RWPE1 (cell line): ENCODE data around the gene ARVCF.

ENCODE experiments used
- CTCF ChIA-PET: fragments of 350-600 bp; sonication (Branson Sonifier 250); formaldehyde crosslinking; extraction: SDS; loops from one replicate; lab custom pipeline; 2021; lab: Yijun Ruan, JAX
- POLR2A ChIA-PET: fragments of 400-600 bp; formaldehyde crosslinking; extraction: SDS; loops from one replicate; lab custom pipeline; 2020; ENCODE audit warnings: antibody characterized with exemption; ENCODE audit not compliant: low non-redundant PET; lab: Yijun Ruan, JAX
- DNase-seq: peaks from one replicate; pipeline ENCODE4 v3.0.0; 2012; ENCODE audit warnings: low spot score
- H3K27ac ChIP-seq: fragments of 450-650 bp; 2 replicates; pipeline ENCODE4 v1.5.1; 2017
- TF ChIP-seq, protein P1 (sequence below): fragments of 450-650 bp; conservative IDR thresholded peaks from 2 replicates; pipeline ENCODE4 v1.5.1; 2017; ENCODE audit warnings: low read depth, mild to moderate bottlenecking

The ARVCF gene

DNA sequence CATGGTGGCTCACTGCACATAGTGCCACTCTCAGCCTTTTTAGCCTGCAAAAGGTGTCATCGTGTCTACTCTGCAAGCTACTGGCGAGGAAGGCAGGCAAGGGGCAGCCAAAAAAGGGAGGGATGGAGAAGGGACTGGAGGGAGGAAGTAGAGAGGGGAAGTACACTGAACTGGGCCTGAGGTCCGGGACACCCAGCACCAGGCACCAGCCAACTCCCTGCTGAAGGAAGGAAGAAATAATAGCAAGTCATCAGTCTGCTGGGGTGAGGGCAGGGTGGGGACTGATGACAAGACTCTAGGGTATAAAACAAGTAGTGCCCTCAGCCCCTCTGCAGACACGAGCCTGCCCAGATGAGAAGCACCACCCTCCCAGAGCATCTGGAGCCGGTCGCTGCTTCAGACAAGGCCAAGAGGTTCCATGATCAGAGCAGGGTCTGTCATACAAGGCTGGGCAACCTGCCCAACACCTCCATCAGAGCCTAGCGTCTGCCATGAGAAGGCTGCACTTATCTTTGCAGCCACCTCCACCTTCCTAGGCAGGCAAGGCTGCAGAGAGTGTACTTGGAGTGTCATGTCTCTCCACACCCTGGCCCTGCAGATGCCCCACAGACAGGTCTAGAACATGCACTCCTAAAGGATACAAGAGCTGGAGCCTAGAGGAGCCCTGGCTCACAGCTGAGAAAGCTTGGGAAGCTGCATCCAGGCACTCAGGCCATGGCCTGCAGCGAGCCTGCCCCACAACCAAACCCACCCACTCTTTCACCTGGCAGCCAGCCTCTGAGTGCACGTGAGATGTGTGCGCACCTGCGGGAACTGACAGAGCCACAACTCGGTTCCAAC, 84.0 kb downstream of the ARVCF start:
- peak overlapping the region; percentile 25 for H3K27ac ChIP-seq
- TF ChIP-seq, protein P1, sequence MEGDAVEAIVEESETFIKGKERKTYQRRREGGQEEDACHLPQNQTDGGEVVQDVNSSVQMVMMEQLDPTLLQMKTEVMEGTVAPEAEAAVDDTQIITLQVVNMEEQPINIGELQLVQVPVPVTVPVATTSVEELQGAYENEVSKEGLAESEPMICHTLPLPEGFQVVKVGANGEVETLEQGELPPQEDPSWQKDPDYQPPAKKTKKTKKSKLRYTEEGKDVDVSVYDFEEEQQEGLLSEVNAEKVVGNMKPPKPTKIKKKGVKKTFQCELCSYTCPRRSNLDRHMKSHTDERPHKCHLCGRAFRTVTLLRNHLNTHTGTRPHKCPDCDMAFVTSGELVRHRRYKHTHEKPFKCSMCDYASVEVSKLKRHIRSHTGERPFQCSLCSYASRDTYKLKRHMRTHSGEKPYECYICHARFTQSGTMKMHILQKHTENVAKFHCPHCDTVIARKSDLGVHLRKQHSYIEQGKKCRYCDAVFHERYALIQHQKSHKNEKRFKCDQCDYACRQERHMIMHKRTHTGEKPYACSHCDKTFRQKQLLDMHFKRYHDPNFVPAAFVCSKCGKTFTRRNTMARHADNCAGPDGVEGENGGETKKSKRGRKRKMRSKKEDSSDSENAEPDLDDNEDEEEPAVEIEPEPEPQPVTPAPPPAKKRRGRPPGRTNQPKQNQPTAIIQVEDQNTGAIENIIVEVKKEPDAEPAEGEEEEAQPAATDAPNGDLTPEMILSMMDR, result no peak
- CTCF ChIA-PET, result interaction anchor here (0.6 kb wide), 1 partner anchor 149 kb away, joined by 7 read pairs; no protein-coding TSS in a partner anchor
- POLR2A ChIA-PET, result no interaction called here
- DNase-seq, result no peak

DNA sequence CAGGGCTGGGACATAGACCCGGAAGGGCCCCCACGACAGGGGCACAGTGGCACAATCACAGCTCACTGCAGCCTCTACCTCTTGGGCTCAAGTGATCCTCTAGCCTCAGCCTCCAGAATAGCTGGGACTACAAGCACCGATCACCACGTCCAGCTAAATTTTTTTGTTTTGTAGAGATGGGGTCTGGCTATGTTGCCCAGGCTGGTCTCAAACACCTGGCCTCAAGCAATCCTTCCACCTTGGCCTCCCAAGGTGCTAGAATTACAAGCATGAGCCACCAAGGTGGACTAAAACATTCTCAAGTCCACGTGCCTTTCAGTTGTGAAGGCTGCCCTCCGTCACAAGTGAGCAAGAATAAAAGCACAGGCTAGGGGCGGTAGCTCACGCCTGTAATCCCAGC, 85.1 kb downstream of the ARVCF start:
- POLR2A ChIA-PET, result no interaction called here
- CTCF ChIA-PET, result interaction anchor here (0.6 kb wide), 1 partner anchor 150 kb away, joined by 7 read pairs; no protein-coding TSS in a partner anchor
- TF ChIP-seq, protein P1, result no peak
- DNase-seq, result no peak
- no peak overlapping the region for H3K27ac ChIP-seq

GRCh38 chr22:19930551-19931486, 85.8 kb downstream of the ARVCF start:
- TF ChIP-seq, protein P1, result no peak
- no peak for DNase-seq
- no peak overlapping the region for H3K27ac ChIP-seq
- POLR2A ChIA-PET, result no interaction called here
- CTCF ChIA-PET, result interaction anchor here (0.7 kb wide), 1 partner anchor 21 kb away, joined by 3 read pairs; no protein-coding TSS in a partner anchor

DNA sequence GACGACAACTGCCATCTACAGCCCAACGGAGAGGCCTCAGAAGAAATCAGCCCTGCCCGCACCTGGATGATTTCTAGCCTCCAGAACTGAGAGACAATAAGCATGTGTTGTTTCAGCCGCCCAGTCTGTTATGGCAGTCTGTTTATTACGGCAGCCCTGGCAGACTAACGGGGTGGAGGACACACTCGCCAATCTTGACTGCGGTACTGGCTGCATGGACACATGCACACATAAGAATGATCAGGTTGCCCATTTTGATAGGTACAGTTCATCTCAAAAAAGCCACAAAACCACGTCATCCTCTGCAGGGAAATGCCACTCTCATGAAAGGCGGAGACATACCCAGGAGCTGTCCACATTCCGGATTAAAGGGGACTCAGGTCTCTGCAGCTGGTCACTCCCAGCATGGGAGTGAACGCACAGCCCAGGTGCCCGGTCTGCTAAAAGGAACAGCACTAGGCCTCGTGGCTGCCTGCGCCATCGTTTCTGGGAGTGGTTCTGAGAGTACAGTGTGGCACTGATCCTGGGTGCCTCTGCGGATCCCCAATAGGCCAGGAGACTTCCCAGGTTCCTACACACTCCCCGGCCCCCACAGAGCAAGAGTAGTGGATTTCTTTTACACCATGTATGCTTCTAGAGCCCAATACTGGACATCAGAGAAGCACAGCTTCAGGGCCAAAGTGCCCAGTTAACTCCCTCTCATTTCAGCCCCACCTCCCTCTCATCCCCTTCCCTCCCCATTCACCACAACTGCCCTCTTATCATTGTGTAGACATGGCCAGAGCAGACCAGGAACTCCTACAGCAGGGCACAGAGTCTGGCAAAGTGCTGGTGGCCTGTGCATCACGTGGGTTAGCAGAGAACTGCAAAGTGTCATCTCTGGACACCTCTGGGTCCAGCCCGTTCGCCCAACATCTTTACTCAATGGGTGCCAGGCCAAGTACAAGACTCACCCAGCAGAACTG, 86.8 kb downstream of the ARVCF start:
- ChIA-PET POLR2A (no interaction called here), CTCF (interaction anchor here (0.7 kb wide), 1 partner anchor 20 kb away, joined by 3 read pairs; no protein-coding TSS in a partner anchor)
- H3K27ac ChIP-seq, result no peak overlapping the region
- TF ChIP-seq, protein P1, result no peak
- DNase-seq, result no peak

GRCh38 chr22:19928207-19928606, 88.4 kb downstream of the ARVCF start:
- CTCF ChIA-PET, result no interaction called here

More at GRCh38 chr22:19928207-19928606, 88.4 kb downstream of the ARVCF start:
- POLR2A ChIA-PET, result no interaction called here
- TF ChIP-seq, protein P1, result no peak
- DNase-seq, result no peak
- H3K27ac ChIP-seq, result no peak overlapping the region
